NCI-H446 treated with DMSO at 0.1 percent for 48 hours (cell line): ENCODE results near the gene SLC4A4.

Source experiments
- DNase-seq: peaks from one replicate; lab custom pipeline; 2025; lab: John Stamatoyannopoulos, UW

The SLC4A4 gene

GRCh38 chr4:71540749-71541269 is 202.0 kb downstream of the SLC4A4 start:
- DNase-seq = no peak

GRCh38 chr4:71541541-71541940 is 202.7 kb downstream of the SLC4A4 start:
- no peak for DNase-seq

- DNase-seq = no peak
Measured at GRCh38 chr4:71545168-71545567, 206.3 kb downstream of the SLC4A4 start.

- no peak for DNase-seq
Measured at GRCh38 chr4:71549516-71550160, 210.8 kb downstream of the SLC4A4 start.

GRCh38 chr4:71550220-71551165 is 211.7 kb downstream of the SLC4A4 start:
- DNase-seq = no peak

GRCh38 chr4:71553605-71554004 is 214.8 kb downstream of the SLC4A4 start:
- no peak for DNase-seq

- DNase-seq = no peak
Measured at GRCh38 chr4:71554025-71554424, 215.2 kb downstream of the SLC4A4 start.

- DNase-seq = no peak
Measured at GRCh38 chr4:71558248-71558647, 219.4 kb downstream of the SLC4A4 start.

GRCh38 chr4:71559957-71560571 is 221.2 kb downstream of the SLC4A4 start:
- DNase-seq = no peak

GRCh38 chr4:71564775-71565174 is 226.0 kb downstream of the SLC4A4 start:
- DNase-seq = no peak

- no peak for DNase-seq
Measured at GRCh38 chr4:71566856-71567255, 228.0 kb downstream of the SLC4A4 start.

GRCh38 chr4:71568131-71568530 is 229.3 kb downstream of the SLC4A4 start:
- no peak for DNase-seq

GRCh38 chr4:71570492-71570891 is 231.7 kb downstream of the SLC4A4 start:
- no peak for DNase-seq

- DNase-seq = no peak
Measured at GRCh38 chr4:71571346-71571745, 232.5 kb downstream of the SLC4A4 start.

- DNase-seq = peak; percentile 35
Measured at GRCh38 chr4:71583971-71584370, 245.2 kb downstream of the SLC4A4 start.

GRCh38 chr4:71584585-71584984 is 245.8 kb downstream of the SLC4A4 start:
- no peak for DNase-seq

- no peak for DNase-seq
Measured at GRCh38 chr4:71586087-71586763, 247.4 kb downstream of the SLC4A4 start.

GRCh38 chr4:71587995-71588394 is 249.2 kb downstream of the SLC4A4 start:
- no peak for DNase-seq

GRCh38 chr4:71592793-71593192 is 254.0 kb downstream of the SLC4A4 start:
- DNase-seq = no peak

- no peak for DNase-seq
Measured at GRCh38 chr4:71593311-71593710, 254.5 kb downstream of the SLC4A4 start.

GRCh38 chr4:71595576-71596108 is 256.8 kb downstream of the SLC4A4 start:
- DNase-seq = peak; percentile 63

GRCh38 chr4:71599578-71599977 is 260.8 kb downstream of the SLC4A4 start:
- no peak for DNase-seq
